Stimulated activated CD4-positive, alpha-beta T cell treated with anti-CD3 and anti-CD28 coated beads, Interleukin-4, amount 100 ng/mL, for 4 hours (primary cell): ENCODE results near the gene THADA.
A peak's percentile ranks its signal among the peaks of the same experiment; 100 is the strongest.
"Not testable (repeated sequence)": the region's sequence is repeated elsewhere in the genome, so short reads cannot be mapped to it uniquely, and the experiment has no call there.

Experiments
- DNase-seq, 2 experiments: peaks; one replicate each; pipeline ENCODE4 v3.0.0-alpha.2; 2020

Gene THADA

DNA sequence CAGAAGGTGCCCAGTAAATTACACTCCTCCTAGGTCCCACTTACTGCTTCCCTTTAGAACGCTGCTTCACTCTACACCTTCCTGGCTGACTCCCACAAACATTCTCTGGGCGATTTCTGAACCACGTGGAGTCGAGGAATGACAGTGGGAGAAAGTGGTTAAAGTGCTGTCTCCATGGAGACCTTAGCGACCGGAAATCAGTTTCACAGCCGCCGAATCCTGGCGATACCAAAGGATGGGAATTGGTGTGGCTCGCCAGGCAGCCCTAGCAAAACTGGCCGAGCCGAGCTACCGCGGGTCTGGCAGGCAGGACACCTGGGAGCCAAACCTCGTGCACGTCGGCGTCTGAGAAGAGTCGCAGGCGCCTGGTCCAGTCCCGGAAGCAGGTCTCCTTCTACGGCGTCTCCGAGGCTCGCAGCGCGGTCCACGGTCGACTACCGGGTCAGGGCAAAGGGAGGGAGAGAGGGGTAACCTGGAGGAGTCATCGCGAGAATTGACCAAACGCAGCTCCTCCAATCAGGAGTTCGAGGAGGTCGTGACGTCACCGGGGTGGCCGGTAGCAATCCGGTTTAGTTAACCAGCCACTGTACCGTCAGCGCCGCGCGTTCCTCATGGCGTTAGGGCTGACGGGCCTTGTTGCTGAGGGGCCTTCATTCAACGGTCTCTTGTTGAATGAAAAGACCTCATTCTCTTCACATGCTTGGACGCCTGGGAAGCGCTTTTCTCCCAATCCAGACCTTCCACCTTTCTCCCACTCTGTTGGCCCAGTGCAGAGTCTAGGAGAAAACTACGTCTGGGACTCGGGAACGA lies at the start of gene THADA:
THADA (minus strand) TSS at position 436 of the 810 bp plus-strand sequence. CDS start 3,646 bp downstream, outside the sequence.
- DNase-seq, result peak; percentile 97

- no peak for DNase-seq
These were observed 47.8 kb upstream of the THADA start for GRCh38 chr2:43643680-43644079.

DNA sequence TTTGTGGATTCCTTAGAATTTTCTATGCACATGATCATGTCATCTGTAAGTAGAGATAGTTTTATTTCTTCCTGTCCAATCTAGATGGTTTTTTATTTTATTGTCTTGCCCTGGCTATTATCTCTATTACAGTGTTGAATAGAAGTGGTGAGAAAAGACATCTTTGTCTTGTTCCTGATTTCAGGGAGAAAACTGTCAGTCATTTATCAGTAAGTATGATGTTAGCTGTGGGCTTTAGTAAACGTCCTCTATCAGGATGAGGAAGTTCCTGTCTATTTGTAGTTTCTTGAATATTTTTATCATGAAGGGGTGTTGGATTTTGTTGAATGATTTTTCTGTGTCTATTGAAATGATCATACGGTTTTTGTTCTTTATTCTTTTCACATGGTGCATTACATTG lies 46.5 kb upstream of the THADA start:
- DNase-seq, result no peak

GRCh38 chr2:43637030-43637803 lies 41.4 kb upstream of the THADA start, which contains the start of gene PLEKHH2:
Gene PLEKHH2 (plus strand): TSS chr2:43637260. CDS start chr2:43644674, 7,414 bp downstream.
- DNase-seq, result peak; percentile 84 to 88

DNA sequence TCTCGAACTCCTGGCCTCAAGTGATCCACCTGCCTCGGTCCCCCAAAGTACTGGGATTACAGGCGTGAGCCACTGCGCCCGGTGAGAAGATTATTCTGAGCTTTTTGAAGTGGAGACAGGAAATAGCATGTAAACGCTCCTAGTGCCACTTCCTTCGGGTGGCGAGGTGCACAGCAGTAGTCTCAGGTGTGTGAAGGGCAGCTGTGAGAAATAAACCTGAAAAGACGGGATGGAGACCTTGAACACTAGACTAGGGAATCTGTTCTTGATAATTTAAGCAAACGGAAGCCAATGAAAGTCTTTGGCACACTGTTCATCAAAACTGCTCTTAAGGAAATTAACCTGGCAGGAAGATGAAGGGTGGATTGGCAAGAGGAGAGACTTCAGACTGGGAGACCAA lies 40.8 kb upstream of the THADA start:
- DNase-seq, result peak in 1 of 2 experiments; percentile 5

- not testable (repeated sequence) for DNase-seq
These were observed 40.3 kb upstream of the THADA start for GRCh38 chr2:43636153-43636552.

DNA sequence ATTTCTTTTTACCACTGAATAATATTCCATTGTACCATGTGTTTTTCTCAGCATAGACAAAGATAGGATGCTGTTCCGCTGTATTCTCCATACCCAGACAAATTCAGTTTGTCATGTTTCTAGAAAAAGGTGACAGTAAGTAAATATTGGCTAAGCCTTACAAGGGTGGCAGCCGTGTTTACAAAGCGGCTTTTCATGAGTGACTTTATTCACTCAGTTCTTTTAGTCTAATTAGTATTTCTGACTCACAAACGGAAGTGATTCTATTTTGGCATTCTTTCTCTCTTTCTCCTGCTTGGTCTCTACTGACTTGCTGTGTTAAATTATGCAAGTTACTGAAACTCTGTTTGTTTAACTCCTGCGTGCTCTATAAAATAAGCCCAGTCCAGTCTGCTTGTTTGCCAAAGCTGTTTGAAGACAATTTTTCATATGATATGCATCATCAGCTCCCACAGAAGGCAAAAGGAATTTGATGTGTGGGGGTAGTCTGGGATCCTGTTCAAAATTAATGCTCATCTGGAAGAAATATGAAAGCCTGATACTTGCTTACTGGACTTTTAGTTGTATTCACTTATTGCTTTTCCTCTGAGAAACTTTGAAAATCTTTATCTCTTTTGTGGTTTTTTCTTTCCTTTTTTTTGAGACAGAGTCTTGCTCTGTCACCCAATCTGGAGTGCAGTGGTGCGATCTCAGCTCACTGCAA lies 38.9 kb upstream of the THADA start:
- DNase-seq, result no peak

GRCh38 chr2:43631618-43632317 lies 35.9 kb upstream of the THADA start:
- no peak for DNase-seq

GRCh38 chr2:43622931-43623451 lies 27.2 kb upstream of the THADA start:
- DNase-seq, result no peak

GRCh38 chr2:43619511-43619910 lies 23.7 kb upstream of the THADA start:
- no peak for DNase-seq

DNA sequence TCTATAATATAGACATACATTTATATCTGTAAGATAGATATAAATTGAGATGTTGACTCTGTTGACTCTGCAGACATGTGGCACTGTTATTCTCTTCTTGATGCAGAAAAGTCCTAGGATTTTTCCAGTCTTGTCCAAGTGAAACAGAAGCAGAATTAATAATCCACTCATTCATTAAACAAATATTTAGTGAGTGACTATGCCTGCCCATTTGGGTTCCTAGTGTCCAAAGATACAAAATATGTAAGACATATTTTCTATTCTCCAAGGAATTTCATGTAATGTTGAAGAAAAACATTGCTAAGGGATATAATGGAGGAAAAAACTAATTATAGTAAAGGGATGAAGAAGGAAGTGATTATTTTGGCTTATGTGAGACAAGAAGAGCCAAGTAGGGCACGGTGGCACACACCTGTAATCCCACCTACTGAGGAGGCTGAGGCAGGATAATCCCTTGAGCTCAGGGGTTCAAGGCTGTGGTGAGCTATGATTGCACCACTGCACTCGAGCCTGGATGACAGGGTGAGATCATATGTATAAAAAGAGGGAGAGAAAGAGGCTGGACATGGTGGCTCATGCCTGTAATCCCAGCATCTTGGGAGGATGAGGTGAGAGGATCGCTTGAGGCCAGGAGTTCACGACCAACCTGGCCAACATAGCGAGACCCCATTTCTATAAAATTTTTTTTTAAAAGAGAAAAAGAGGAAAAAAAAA lies 21.3 kb upstream of the THADA start:
- no peak for DNase-seq

- no peak for DNase-seq
These were observed 17.1 kb upstream of the THADA start for GRCh38 chr2:43612944-43613343.

DNA sequence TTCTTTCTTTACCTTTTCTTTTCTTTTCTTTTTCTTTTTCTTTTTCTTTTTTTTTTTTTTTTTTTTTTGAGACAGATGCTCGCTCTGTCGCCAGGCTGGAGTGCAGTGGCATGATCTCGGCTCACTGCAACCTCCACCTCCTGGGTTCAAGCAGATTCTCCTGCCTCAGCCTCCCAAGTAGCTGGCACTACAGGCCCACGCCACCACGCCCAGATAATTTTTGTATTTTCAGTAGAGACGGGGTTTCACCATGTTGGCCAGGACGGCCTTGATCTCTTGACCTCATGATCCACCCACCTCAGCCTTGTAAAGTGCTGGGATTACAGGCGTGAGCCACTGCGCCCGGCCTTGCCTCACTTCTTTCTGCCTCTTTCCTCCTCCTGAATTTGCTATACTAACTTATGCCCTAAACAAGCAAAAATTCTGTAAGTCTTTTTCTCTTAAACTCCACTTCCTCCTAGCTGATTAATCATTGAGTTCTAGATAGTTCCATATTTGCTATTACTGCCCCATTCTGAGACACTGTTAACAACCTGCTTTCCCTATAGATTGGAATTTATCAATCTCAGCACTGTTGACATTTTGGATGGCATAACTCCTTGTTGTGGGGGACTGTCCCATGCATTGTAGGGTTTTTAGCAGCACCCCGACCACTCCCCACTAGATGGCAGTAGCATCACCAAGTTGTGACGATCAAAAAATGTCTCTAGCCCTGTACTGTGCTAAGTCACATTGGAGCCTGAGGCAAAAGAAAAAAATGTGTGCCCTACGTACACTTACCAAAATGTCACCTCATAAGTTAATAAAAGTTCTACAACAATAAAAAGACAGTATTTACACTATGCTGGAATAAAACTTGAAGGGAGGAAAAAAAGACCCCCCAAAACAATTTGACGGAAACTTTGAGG lies 16.4 kb upstream of the THADA start:
- peak; percentile 60 to 63 for DNase-seq

DNA sequence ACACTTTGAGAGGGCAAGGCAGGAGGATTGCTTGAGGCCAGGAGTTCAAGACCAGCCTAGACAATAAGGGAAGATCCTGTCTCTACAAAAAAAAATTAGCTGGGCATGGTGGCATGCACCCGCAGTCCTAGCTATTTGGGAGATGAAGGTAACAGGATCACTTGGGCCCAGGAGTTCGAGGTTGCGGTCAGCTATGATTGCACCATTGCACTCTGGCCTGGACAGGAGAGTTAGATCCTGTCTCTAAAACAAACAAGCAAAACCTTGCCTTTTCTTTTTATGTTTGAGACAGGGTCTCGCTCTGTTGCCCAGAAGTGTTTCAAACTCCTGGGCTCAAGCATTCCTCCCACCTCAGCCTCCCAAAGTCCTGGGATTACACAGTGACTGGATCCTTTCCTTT lies 14.5 kb upstream of the THADA start:
- no peak for DNase-seq

- DNase-seq, result no peak
These were observed 13.6 kb upstream of the THADA start for GRCh38 chr2:43609290-43609918.

- DNase-seq, result no peak
These were observed 10.0 kb upstream of the THADA start for GRCh38 chr2:43605851-43606250.

DNA sequence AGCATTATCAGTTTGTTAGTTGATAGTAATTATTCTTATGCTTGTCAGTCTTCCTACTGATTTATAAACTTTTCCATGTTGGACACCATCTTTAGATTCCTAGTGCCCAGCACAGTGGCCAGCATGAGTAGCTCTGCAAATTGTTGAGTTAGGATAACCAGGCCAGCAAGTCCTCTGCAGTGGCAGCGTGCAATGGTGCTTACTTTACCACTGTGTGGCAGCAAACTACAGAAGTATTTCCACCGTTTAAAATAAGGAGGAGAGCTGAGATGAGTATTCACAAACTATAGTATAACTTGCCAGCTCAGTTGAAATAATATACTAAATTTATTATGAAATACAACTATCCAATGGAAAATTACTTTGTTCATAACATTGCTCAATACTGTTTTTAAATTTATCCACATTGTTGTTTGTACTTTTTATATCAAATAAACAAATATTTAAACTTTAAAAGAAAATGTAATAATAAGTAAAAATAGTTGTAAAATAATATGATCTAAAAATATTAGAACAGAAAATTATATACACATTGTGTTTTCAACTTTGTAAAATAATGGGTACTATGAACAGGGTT lies 9.3 kb upstream of the THADA start:
- DNase-seq, result no peak

- DNase-seq, result no peak
These were observed 8.8 kb upstream of the THADA start for GRCh38 chr2:43604674-43605073.

GRCh38 chr2:43600596-43600995 lies 4.8 kb upstream of the THADA start:
- DNase-seq, result not testable (repeated sequence)

DNA sequence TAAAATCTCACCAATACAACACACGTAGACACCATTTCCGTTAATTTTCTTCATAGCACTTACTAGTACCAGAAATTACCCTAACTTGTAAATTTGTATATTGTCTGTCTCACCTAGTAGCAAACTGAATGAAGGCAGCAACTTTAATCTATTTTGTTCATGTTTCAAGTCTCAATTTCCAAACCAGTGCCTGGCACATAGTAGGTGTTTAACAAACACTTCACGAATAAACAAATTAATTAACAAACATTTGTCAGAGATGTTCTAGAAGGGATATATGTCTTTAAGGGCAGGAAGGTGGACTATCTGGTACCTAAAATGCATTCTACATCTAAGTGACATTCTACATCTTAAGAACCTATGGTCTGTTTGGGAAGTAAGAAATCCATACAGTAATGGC lies 963 bp downstream of the THADA start:
- no peak for DNase-seq
